Diencephalon (tissue), 1 donor: Measurements from ENCODE around the gene FOCAD. TPM values are rescaled to one million over a fixed set of nuclear protein-coding genes. Genes with fewer than 3 reads are reported as not detected.

ENCODE experiments used
- small RNA-seq: library from RNA; depleted of rRNA; stranded (forward); fragments of <200 nt; gene quantifications from one replicate; pipeline ENCODE3, GENCODE V24; 2014
- total RNA-seq: library from RNA; depleted of rRNA; stranded (reverse); fragments of >200 nt; gene quantifications from one replicate; pipeline ENCODE4 v1.2.3, GENCODE V29; 2014

The FOCAD gene
- 134 TPM for total RNA-seq

GRCh38 chr9:20684035-20684874 is at the start of gene FOCAD:
Gene FOCAD (plus strand): TSS chr9:20684259. CDS start chr9:20715354, 31,095 bp downstream.

GRCh38 chr9:21031091-21031807 is 347.2 kb downstream of the FOCAD start, which contains the start of gene HACD4:
Gene HACD4 (minus strand): TSS chr9:21031640. CDS start chr9:21031590, 50 bp downstream.

Small RNA genes within 50 kb of the gene (small RNA-seq; reads per million reads assigned to genes)
- gene MIR491: 0.77 reads per million, percentile 71 among the genes with 10 or more reads in this experiment
- 0.59 reads per million, percentile 61 among the genes with 10 or more reads in this experiment for gene SNORA30B

Other genes with a start within 250 kb of the FOCAD start
- gene MLLT3, start 61.8 kb upstream of the FOCAD start, total RNA-seq: 57.2 TPM